Gastrocnemius medialis (tissue), 4 donors: ENCODE results near the gene PDK1. TPM values are rescaled to one million over a fixed set of nuclear protein-coding genes. Genes with fewer than 3 reads are reported as not detected.
"Not testable (repeated sequence)": the region's sequence is repeated elsewhere in the genome, so short reads cannot be mapped to it uniquely, and the experiment has no call there.

Experiments
- ATAC-seq, 2 donors: fragments of 150-250 bp; one replicate each; pipeline ENCODE4 v1.9.1; 2016
- DNase-seq, 2 donors: peaks; one replicate each; pipeline ENCODE4 v3.0.0-alpha.2; 2019
- H3K27ac ChIP-seq, 4 donors: fragments of 200-600 bp; sonication (generic); 1 replicate in 1 of 4; 2 replicates in 3 of 4; pipeline ENCODE4 v1.5.1; 2016 to 2018; ENCODE audit warnings: mild to moderate bottlenecking in 2 of 4, moderate library complexity in 1 of 4
- H3K27me3 ChIP-seq, 3 donors: fragments of 200-600 bp; sonication (generic) in 2 of 3; 1 replicate in 1 of 3; 2 replicates in 2 of 3; pipeline versions ENCODE4 v1.5.1 to v1.6.0; 2016 to 2019; ENCODE audit warnings: mild to moderate bottlenecking in 1 of 3, moderate library complexity in 1 of 3
- H3K36me3 ChIP-seq, 2 donors: fragments of 200-600 bp; sonication (generic) in 1 of 2; one replicate each; pipeline ENCODE4 v1.5.1; 2017 to 2018
- H3K4me1 ChIP-seq, 2 donors: fragments of 200-600 bp; sonication (generic) in 1 of 2; one replicate each; pipeline ENCODE4 v1.5.1; 2016 to 2017; ENCODE audit warnings: mild to moderate bottlenecking in 2 of 2
- H3K4me3 ChIP-seq, 4 donors: fragments of 200-600 bp; sonication (generic) in 3 of 4; 1 replicate in 1 of 4; 2 replicates in 3 of 4; pipeline ENCODE4 v1.5.1; 2016 to 2019; ENCODE audit warnings: mild to moderate bottlenecking in 2 of 4
- H3K9me3 ChIP-seq, 3 donors: fragments of 200-600 bp; sonication (generic) in 2 of 3; 1 replicate in 1 of 3; 2 replicates in 2 of 3; pipeline ENCODE4 v1.5.1; 2016 to 2019
- POLR2A ChIP-seq, 2 donors: fragments of 450-650 bp; IDR thresholded peaks; one replicate each; pipeline ENCODE4 v1.6.1; 2017; ENCODE audit warnings: antibody characterized with exemption in 2 of 2, mild to moderate bottlenecking in 2 of 2, moderate library complexity in 2 of 2
- in situ Hi-C, 4 donors: fragments of 200-750 bp; cut with MboI; loops; one replicate each; pipeline versions ENCODE4 v1.15.0 to v1.8.0; 2017; ENCODE audit warnings: low sequenced_read_pairs in 4 of 4
- intact Hi-C: fragments of 100-400 bp; cut with DNase I; formaldehyde crosslinking; loops from one replicate; pipeline ENCODE4 v1.15.1; 2023; ENCODE audit warnings: low total_unique reads
- total RNA-seq, 4 donors: library from RNA; depleted of rRNA; stranded (reverse); fragments of >200 nt; gene quantifications; one replicate each; pipeline versions ENCODE4 v1.1.0 to v1.2.3, GENCODE V29; 2016
- TF ChIP-seq, protein P1 (sequence below), 5 experiments: fragments of 450-650 bp in 3 of 5; fragments of 200-600 bp in 2 of 5; sonication (generic) in 2 of 5; IDR thresholded peaks in 4 of 5; conservative IDR thresholded peaks in 1 of 5; 1 replicate in 4 of 5; 2 replicates in 1 of 5; pipeline ENCODE4 v1.5.1; 2016 to 2019; ENCODE audit warnings: antibody characterized with exemption in 5 of 5, mild to moderate bottlenecking in 3 of 5, moderate library complexity in 3 of 5

The PDK1 gene
- total RNA-seq, 4 donors from 2014 or later: 5.8 to 23.8 (median 14.0) TPM

DNA sequence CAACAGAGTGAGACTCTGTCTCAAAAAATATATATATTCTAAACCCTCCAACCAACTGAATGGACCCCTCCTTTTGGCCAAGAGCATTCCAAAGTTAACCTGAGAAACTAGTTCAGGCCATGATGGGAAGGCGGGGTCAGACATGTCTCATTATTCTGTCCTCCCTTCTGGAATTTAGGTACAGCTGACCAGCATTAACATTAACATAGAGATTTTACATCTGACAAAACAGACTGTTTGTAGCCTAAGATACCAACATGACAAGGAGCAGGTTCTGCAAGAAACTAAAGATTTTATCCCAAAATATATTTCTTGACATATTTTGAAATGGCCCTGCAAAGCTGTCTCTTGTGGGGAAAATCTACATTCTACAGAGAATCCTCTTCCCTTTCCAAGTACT, 6.8 kb upstream of the PDK1 start:
- no peak for TF ChIP-seq POLR2A (IDR thresholded peaks at IDR 0.05)
- TF ChIP-seq, protein P1, sequence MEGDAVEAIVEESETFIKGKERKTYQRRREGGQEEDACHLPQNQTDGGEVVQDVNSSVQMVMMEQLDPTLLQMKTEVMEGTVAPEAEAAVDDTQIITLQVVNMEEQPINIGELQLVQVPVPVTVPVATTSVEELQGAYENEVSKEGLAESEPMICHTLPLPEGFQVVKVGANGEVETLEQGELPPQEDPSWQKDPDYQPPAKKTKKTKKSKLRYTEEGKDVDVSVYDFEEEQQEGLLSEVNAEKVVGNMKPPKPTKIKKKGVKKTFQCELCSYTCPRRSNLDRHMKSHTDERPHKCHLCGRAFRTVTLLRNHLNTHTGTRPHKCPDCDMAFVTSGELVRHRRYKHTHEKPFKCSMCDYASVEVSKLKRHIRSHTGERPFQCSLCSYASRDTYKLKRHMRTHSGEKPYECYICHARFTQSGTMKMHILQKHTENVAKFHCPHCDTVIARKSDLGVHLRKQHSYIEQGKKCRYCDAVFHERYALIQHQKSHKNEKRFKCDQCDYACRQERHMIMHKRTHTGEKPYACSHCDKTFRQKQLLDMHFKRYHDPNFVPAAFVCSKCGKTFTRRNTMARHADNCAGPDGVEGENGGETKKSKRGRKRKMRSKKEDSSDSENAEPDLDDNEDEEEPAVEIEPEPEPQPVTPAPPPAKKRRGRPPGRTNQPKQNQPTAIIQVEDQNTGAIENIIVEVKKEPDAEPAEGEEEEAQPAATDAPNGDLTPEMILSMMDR (IDR thresholded peaks at IDR 0.05 in 4 of 5, conservative IDR thresholded peaks at IDR 0.05 in 1 of 5): no peak
- no peaks in the 10 kb centered on the region for H3K36me3 ChIP-seq
- no peaks in the 10 kb centered on the region for H3K9me3 ChIP-seq
- H3K4me1 ChIP-seq: no peaks in the 10 kb centered on the region
- no peak for DNase-seq
- ATAC-seq: no peak
- in situ Hi-C loops (no loop called here), intact Hi-C loops (no loop called here)
- H3K27me3 ChIP-seq: no peaks in the 10 kb centered on the region
- H3K4me3 ChIP-seq: no peak overlapping the region
- H3K27ac ChIP-seq: no peak overlapping the region

DNA sequence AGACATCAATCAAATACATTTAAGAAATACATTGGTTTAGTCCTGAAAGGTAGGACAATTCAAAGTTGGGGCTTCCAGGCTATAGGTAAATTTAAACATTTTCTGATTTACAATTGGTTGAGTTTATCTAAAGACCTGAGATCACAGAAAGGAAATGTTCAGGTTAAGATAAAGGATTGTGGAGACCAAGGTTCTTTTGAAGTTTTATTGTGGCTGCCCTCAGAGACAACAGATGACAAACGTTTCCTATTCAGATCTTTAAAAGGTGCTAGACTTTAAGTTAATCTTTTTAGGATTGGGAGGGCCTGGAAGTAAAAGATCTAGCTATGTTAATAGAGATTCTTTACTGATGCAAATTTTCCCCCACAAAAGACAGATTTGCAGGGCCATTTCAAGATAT, 6.1 kb upstream of the PDK1 start:
- DNase-seq, H3K27ac ChIP-seq, intact Hi-C loops, H3K4me3 ChIP-seq, H3K36me3 ChIP-seq, ATAC-seq, H3K27me3 ChIP-seq, H3K4me1 ChIP-seq, H3K9me3 ChIP-seq: not testable (repeated sequence)
- in situ Hi-C loops: loop anchor here in 1 of 4 donors (25.0 kb wide), 1 partner anchor 638 kb away; the partner anchor contains the start of gene HAT1

DNA sequence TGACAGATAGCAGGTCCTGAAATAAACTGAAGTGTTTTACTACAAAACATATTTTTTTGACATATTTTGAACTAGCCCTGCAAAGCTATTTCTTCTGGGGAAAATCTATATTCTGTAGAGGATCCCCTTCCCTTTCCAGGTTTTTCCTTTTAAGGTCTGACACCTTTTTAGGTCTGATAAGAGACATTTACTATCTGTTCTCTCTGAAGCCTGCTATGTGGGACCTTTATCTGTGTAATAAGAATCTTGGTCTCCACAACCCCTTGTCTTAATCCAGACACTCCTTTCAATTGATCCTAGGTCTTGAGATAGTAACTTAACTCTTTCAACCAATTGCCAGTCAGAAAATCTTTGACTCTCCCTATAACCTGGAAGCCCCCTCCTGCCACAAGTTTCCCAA, 5.5 kb upstream of the PDK1 start:
- intact Hi-C loops (no loop called here), in situ Hi-C loops (loop anchor here in 1 of 4 donors (25.0 kb wide), 1 partner anchor 638 kb away; the partner anchor contains the start of gene HAT1)
- ATAC-seq (no peak), DNase-seq (no peak)
- no peak overlapping the region for H3K27ac ChIP-seq
- H3K4me3 ChIP-seq: no peak overlapping the region
- H3K27me3 ChIP-seq: no peaks in the 10 kb centered on the region
- H3K9me3 ChIP-seq: no peaks in the 10 kb centered on the region
- TF ChIP-seq POLR2A (IDR thresholded peaks at IDR 0.05): no peak
- TF ChIP-seq, protein P1 (IDR thresholded peaks at IDR 0.05 in 4 of 5, conservative IDR thresholded peaks at IDR 0.05 in 1 of 5): no peak
- H3K36me3 ChIP-seq: no peaks in the 10 kb centered on the region
- peaks cover 0 to 6% of the 10 kb centered on the region in 2 donors for H3K4me1 ChIP-seq

DNA sequence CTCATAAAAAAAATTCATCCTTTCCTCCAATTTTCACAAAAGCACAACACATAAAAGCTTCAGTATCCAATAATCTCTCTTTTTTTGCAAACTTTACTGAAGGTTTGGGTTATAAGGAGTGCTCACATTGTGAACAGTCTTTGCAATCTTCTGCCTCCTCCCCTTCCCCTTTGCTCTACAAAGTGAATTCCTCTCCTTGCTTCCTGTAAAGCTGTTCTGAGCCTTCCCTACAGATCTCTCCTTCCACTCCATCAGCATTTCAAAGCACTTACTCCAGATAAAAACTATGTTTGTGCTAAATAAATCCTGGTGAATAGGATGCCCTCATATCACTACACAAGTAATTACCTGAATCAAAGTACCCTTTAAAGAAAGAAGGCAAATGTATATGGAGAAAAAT, 4.6 kb upstream of the PDK1 start:
- in situ Hi-C loops: loop anchor here in 1 of 4 donors (25.0 kb wide), 1 partner anchor 639 kb away; the partner anchor contains the start of gene HAT1
- Histone ChIP-seq H3K4me1 (peaks cover 0 to 6% of the 10 kb centered on the region in 2 donors), H3K27ac (no peak overlapping the region), H3K36me3 (no peaks in the 10 kb centered on the region), H3K27me3 (no peaks in the 10 kb centered on the region), H3K9me3 (no peaks in the 10 kb centered on the region), H3K4me3 (no peak overlapping the region)
- TF ChIP-seq POLR2A (IDR thresholded peaks at IDR 0.05): no peak
- TF ChIP-seq, protein P1 (IDR thresholded peaks at IDR 0.05 in 4 of 5, conservative IDR thresholded peaks at IDR 0.05 in 1 of 5): no peak
- intact Hi-C loops: no loop called here
- DNase-seq (no peak), ATAC-seq (no peak)

DNA sequence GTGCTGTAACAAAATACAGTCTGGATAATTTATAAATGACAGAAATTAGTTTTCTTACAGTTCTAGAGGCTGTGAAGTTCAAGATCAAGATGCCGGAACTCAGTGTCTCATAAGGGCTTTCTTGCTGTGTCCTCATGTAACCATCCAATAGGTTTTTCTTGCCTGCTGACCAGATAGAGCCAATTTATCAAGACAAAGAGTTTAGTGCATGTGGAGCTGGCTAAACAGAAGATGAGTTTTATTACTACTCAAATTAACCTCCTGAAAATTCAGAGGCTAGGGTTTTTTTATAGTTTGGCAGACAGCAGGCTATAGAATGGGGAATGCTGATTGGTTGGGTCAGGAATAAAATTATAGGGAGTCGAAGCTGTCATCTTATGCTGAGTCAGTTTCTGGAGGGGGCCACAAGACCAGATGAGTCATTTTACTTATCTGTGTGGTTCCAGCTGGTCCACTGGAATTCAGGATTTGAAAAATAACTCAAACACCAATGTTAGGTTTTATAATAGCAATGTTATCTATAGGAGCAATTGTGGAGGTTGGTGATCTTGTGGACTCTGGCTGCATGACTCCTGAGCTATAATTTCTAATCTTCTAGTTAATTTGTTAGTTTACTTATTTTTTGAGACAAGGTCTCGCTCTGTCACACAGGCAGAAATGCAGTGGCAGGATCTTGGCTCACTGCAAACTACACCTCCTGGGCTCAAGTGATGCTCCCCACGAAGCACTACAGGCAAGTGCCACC, 3.2 kb upstream of the PDK1 start:
- DNase-seq (no peak), ATAC-seq (no peak)
- no peaks in the 10 kb centered on the region for H3K36me3 ChIP-seq
- peaks cover 8 to 17% of the 10 kb centered on the region in 2 donors for H3K4me1 ChIP-seq
- in situ Hi-C loops (loop anchor here in 1 of 4 donors (25.0 kb wide), 1 partner anchor 640 kb away; the partner anchor contains the start of gene HAT1), intact Hi-C loops (no loop called here)
- no peak overlapping the region for H3K27ac ChIP-seq
- H3K27me3 ChIP-seq: no peaks in the 10 kb centered on the region
- H3K4me3 ChIP-seq: no peak overlapping the region
- TF ChIP-seq POLR2A (IDR thresholded peaks at IDR 0.05): no peak
- TF ChIP-seq, protein P1 (IDR thresholded peaks at IDR 0.05 in 4 of 5, conservative IDR thresholded peaks at IDR 0.05 in 1 of 5): no peak
- no peaks in the 10 kb centered on the region for H3K9me3 ChIP-seq
